ENCODE measurements around the gene PRPF19. TPM values are rescaled to one million over a fixed set of nuclear protein-coding genes. Genes with fewer than 3 reads are reported as not detected.

The PRPF19 gene
- polyA plus RNA-seq, 2 of the 4 experiments (the other 2 are of a cell fraction), result 41.1 to 177 TPM

GRCh38 chr11:60948250-60948649, 41.9 kb upstream of the PRPF19 start:
- Histone ChIP-seq H3K4me1 (no peaks in the 10 kb centered on the region), H3K4me2 (no peak overlapping the region), H3K27ac (no peak overlapping the region), H3K4me3 (no peak overlapping the region), H3K9me3 (no peaks in the 10 kb centered on the region)
- DNase-seq (ENCODE audit: low read depth in 1 of 2, low spot score in 1 of 2), result no peak
- POLR2A ChIA-PET, result interaction anchor here (0.6 kb wide), 1 partner anchor 216 kb away, joined by 11 read pairs; no protein-coding TSS in a partner anchor
- no peak for FAIRE-seq
- WGBS (ENCODE audit: missing lambda C conversion rate), result 66% methylated on average over 4 of the region's 5 CpGs
- CTCF ChIA-PET, result interaction anchor here (1.1 to 1.3 kb wide), 2 partner anchors 8 to 124 kb away, joined by 3 to 4 read pairs; no protein-coding TSS in a partner anchor
- TF ChIP-seq SMC3 (IDR thresholded peaks at IDR 0.05), result no peak
- no peak for TF ChIP-seq ZSCAN20 (CRISPR knock-in tag; IDR thresholded peaks at IDR 0.05)
- TF ChIP-seq MAZ (IDR thresholded peaks at IDR 0.05; ENCODE audit: borderline replicate concordance, low read depth, low read length), result no peak
- TF ChIP-seq POLR2AphosphoS2 (conservative IDR thresholded peaks at IDR 0.05; ENCODE audit: low read length), result no peak
- TF ChIP-seq ZNF302 (CRISPR knock-in tag; IDR thresholded peaks at IDR 0.05), result no peak
- no peak for TF ChIP-seq EHMT2 (IDR thresholded peaks at IDR 0.05; ENCODE audit: low read depth)
- ATAC-seq, result no peak

- CTCF ChIA-PET, result interaction anchor here (1.1 to 1.3 kb wide), 2 partner anchors 8 to 125 kb away, joined by 3 to 4 read pairs; no protein-coding TSS in a partner anchor
Measured at GRCh38 chr11:60947700-60948099, 41.3 kb upstream of the PRPF19 start.

GRCh38 chr11:60946601-60947264, 40.3 kb upstream of the PRPF19 start:
- TF ChIP-seq ZSCAN20 (CRISPR knock-in tag; IDR thresholded peaks at IDR 0.05), result no peak
- 64% methylated on average over 14 of the region's 15 CpGs for WGBS (ENCODE audit: missing lambda C conversion rate)

More at GRCh38 chr11:60947700-60948099, 41.3 kb upstream of the PRPF19 start:
- DNase-seq (ENCODE audit: low read depth in 1 of 2, low spot score in 1 of 2) (no peak), FAIRE-seq (no peak), ATAC-seq (no peak)
- POLR2A ChIA-PET, result no interaction called here
- Histone ChIP-seq H3K4me1 (no peaks in the 10 kb centered on the region), H3K4me2 (no peak overlapping the region), H3K4me3 (no peak overlapping the region), H3K9me3 (no peaks in the 10 kb centered on the region), H3K27ac (no peak overlapping the region)
- WGBS (ENCODE audit: missing lambda C conversion rate), result 24% methylated on average over 2 of the region's 2 CpGs
- TF ChIP-seq EHF (CRISPR knock-in tag; IDR thresholded peaks at IDR 0.05), result no peak
- no peak for TF ChIP-seq BHLHE40 (IDR thresholded peaks at IDR 0.05; ENCODE audit: low read depth, low read length)
- no peak for TF ChIP-seq TP53 (CRISPR knock-in tag; IDR thresholded peaks at IDR 0.05)
- TF ChIP-seq ELK1 (IDR thresholded peaks at IDR 0.05; ENCODE audit: low read depth, low read length), result no peak
- TF ChIP-seq RAD21 (conservative IDR thresholded peaks at IDR 0.05 in 1 of 2, IDR thresholded peaks at IDR 0.05 in 1 of 2), result no peak
- no peak for TF ChIP-seq RFX5 (IDR thresholded peaks at IDR 0.05)
- no peak for TF ChIP-seq GATA3 (IDR thresholded peaks at IDR 0.05; ENCODE audit: borderline replicate concordance)
- TF ChIP-seq POLR2AphosphoS2 (conservative IDR thresholded peaks at IDR 0.05; ENCODE audit: low read length), result no peak
- TF ChIP-seq CBX8 (IDR thresholded peaks at IDR 0.05), result no peak
- no peak for TF ChIP-seq MYC (IDR thresholded peaks at IDR 0.05; ENCODE audit: borderline replicate concordance, low read length)
- TF ChIP-seq RARB (CRISPR knock-in tag; IDR thresholded peaks at IDR 0.05), result no peak
- no peak for TF ChIP-seq NPAS2 (CRISPR knock-in tag; IDR thresholded peaks at IDR 0.05; ENCODE audit: borderline replicate concordance)
- no peak for TF ChIP-seq E2F6 (IDR thresholded peaks at IDR 0.05; ENCODE audit: borderline replicate concordance, low read depth)
- TF ChIP-seq POLR2A (IDR thresholded peaks at IDR 0.05; ENCODE audit: low read length), result no peak
- no peak for TF ChIP-seq ZNF302 (CRISPR knock-in tag; IDR thresholded peaks at IDR 0.05)
- TF ChIP-seq JUNB (IDR thresholded peaks at IDR 0.05), result no peak
- no peak for TF ChIP-seq SMC3 (IDR thresholded peaks at IDR 0.05)
- TF ChIP-seq RCOR1 (IDR thresholded peaks at IDR 0.05; ENCODE audit: low read depth, low read length), result no peak
- no peak for TF ChIP-seq ESRRA (IDR thresholded peaks at IDR 0.05; ENCODE audit: borderline replicate concordance, low read length)
- no peak for TF ChIP-seq FOXS1 (CRISPR knock-in tag; IDR thresholded peaks at IDR 0.05)

More at GRCh38 chr11:60946601-60947264, 40.3 kb upstream of the PRPF19 start:
- Histone ChIP-seq H3K4me1 (no peaks in the 10 kb centered on the region), H3K9me3 (no peaks in the 10 kb centered on the region), H3K27ac (no peak overlapping the region), H3K4me3 (no peak overlapping the region), H3K4me2 (no peak overlapping the region)
- no peak for FAIRE-seq
- DNase-seq (ENCODE audit: low read depth in 1 of 2, low spot score in 1 of 2), result no peak
- ChIA-PET CTCF (interaction anchor here (1.1 to 1.6 kb wide), 3 partner anchors 10 to 31 kb away, joined by 3 to 6 read pairs (median 4); no protein-coding TSS in a partner anchor), POLR2A (no interaction called here)
- no peak for ATAC-seq

Data from A549 (cell line).